Activated effector memory CD4-positive, alpha-beta T cell treated with anti-CD3 and anti-CD28 coated beads, Interleukin-2, amount 50 U/mL, for 16 hours (primary cell): ENCODE results near the gene CSTF2.

Source experiments
- DNase-seq: peaks from one replicate; pipeline ENCODE4 v3.0.0-alpha.2; 2020

The CSTF2 gene

GRCh38 chrX:100871594-100872560, 51.7 kb downstream of the CSTF2 start:
- DNase-seq, result no peak

- no peak for DNase-seq
Observed at GRCh38 chrX:100874325-100874724, 54.1 kb downstream of the CSTF2 start, which contains the start of gene NOX1. Gene NOX1 (minus strand): TSS chrX:100874359. CDS start chrX:100874139, 220 bp downstream.

- no peak for DNase-seq
Observed at GRCh38 chrX:100880368-100880767, 60.2 kb downstream of the CSTF2 start.

- no peak for DNase-seq
Observed at GRCh38 chrX:100883654-100884053, 63.5 kb downstream of the CSTF2 start.
